Pericardium fibroblast (primary cell): ENCODE data around the gene KRTAP12-4. TPM values are rescaled to one million over a fixed set of nuclear protein-coding genes. Genes with fewer than 3 reads are reported as not detected.

Experiments
- total RNA-seq: library from RNA; depleted of rRNA; stranded (reverse); fragments of >200 nt; gene quantifications from 2 replicates; pipeline ENCODE4 v1.2.3, GENCODE V29; 2015

KRTAP12-4 gene
- total RNA-seq, result not detected in 2 replicates

GRCh38 chr21:44654576-44655175 lies at the start of gene KRTAP12-4:
Gene KRTAP12-4 (minus strand): TSS chr21:44654659. CDS start chr21:44654614, 45 bp downstream.

DNA sequence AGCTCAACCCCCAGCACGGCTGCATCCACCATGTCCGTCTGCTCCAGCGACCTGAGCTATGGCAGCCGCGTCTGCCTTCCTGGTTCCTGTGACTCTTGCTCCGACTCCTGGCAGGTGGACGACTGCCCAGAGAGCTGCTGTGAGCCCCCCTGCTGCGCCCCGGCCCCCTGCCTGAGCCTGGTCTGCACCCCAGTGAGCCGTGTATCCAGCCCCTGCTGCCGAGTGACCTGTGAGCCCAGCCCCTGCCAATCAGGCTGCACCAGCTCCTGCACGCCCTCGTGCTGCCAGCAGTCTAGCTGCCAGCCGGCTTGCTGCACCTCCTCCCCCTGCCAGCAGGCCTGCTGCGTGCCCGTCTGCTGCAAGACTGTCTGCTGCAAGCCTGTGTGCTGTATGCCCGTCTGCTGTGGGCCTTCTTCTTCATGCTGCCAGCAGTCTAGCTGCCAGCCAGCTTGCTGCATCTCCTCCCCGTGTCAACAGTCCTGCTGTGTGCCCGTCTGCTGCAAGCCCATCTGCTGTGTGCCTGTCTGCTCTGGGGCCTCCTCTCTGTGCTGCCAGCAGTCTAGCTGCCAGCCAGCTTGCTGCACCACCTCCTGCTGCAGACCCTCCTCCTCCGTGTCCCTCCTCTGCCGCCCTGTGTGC lies 42.8 kb upstream of the KRTAP12-4 start, which contains the start of gene KRTAP10-12:
TSS of gene KRTAP10-12 (plus strand) at position 1 of the 639 bp plus-strand sequence. CDS start at position 31, 30 bp downstream.

DNA sequence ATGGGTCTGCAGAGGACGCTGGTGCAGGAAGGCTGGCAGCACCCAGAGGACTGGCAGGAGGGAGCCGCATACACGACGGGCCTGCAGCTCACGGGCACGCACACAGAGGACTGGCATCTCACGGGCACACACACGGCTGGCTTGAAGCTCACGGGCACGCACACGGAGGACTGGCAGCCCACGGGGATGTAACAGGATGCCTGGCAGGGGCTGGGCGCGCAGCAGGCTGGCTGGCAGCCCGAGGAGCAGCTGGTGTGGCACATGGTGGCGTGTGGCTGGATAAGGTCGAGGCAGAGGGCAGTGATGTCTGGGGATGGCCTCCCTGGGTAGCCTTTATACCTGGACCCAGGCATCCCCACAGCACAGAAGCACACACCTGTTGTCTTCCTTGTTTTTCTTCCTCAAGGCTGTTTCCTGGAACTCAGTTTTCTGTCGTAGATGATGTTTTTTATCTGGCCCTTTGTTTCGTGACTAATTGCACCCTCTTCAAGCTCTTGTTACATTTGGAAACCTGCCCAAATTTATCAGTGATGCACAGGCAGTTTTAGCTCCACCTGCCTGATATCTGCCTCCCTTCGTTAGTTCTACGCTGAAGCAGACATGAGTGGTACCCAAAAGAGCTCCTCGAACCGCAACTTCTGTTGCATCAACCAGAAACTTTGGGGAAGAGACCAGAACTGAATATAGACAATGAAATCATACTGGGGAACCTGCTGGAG lies 27.6 kb upstream of the KRTAP12-4 start, which contains the start of gene KRTAP12-1:
TSS of gene KRTAP12-1 (minus strand) at position 303 of the 719 bp plus-strand sequence. CDS start at position 263, 40 bp downstream.

GRCh38 chr21:44666401-44667320 lies 12.2 kb upstream of the KRTAP12-4 start, which contains the start of gene KRTAP12-2:
Gene KRTAP12-2 (minus strand): TSS chr21:44666927. CDS start chr21:44666886, 41 bp downstream.

GRCh38 chr21:44657635-44658540 lies 3.4 kb upstream of the KRTAP12-4 start, which contains the start of gene KRTAP12-3:
Gene KRTAP12-3 (plus strand): TSS chr21:44657932. CDS start chr21:44657980, 48 bp downstream.

GRCh38 chr21:44646366-44647221 lies 7.9 kb downstream of the KRTAP12-4 start, which contains the start of gene KRTAP10-11:
Gene KRTAP10-11 (plus strand): TSS chr21:44646414. CDS start chr21:44646459, 45 bp downstream.

GRCh38 chr21:44637018-44637850 lies 17.2 kb downstream of the KRTAP12-4 start, which contains the start of gene KRTAP10-10:
Gene KRTAP10-10 (plus strand): TSS chr21:44637356. CDS start chr21:44637418, 62 bp downstream.

DNA sequence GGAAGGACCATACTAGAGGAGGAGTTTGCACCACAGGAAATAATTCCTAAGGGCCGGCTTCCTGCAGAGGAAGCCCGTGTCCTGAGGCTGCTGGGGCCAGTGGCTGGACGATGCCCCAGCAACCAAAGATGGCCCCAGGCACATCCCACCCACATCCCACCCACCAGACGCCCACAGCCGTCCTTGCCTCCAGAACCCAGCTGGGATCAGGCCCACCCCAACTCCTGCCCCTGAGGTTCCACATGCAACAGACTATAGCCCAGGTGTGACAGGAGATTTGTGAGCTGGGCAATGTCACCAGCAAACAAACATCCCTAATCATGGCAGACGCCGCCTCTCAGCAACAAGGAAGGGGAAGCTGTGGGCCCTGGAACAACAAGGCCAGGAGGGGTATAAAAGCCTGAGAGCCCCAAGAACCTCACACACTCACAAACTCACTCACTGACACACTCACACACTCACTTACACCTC lies 27.8 kb downstream of the KRTAP12-4 start, which contains the start of gene KRTAP10-9:
TSS of gene KRTAP10-9 (plus strand) at position 421 of the 471 bp plus-strand sequence. CDS start 79 bp downstream, outside the sequence.

GRCh38 chr21:44612029-44612486 lies 42.4 kb downstream of the KRTAP12-4 start, which contains the start of gene KRTAP10-8:
Gene KRTAP10-8 (plus strand): TSS chr21:44612079. CDS start chr21:44612101, 22 bp downstream.

Other genes starting within 250 kb of the KRTAP12-4 start
- 3.0 and 3.5 TPM in 2 replicates for gene LRRC3, start 199.1 kb downstream of the KRTAP12-4 start, total RNA-seq
- gene KRTAP10-1, start 114.5 kb downstream of the KRTAP12-4 start, total RNA-seq, result not detected in 2 replicates
- gene KRTAP10-2, start 103.2 kb downstream of the KRTAP12-4 start, total RNA-seq, result not detected in 2 replicates
- gene KRTAP10-3, start 95.9 kb downstream of the KRTAP12-4 start, total RNA-seq, result not detected in 2 replicates
- gene KRTAP10-4, start 80.9 kb downstream of the KRTAP12-4 start, total RNA-seq, result not detected in 2 replicates
- gene KRTAP10-5, start 74.1 kb downstream of the KRTAP12-4 start, total RNA-seq, result not detected in 2 replicates
- gene KRTAP10-6, start 62.2 kb downstream of the KRTAP12-4 start, total RNA-seq, result not detected in 2 replicates
- not detected in 2 replicates for gene KRTAP10-7, start 54.1 kb downstream of the KRTAP12-4 start, total RNA-seq
- gene KRTAP10-8, start 42.6 kb downstream of the KRTAP12-4 start, total RNA-seq, result not detected in 2 replicates
- gene KRTAP10-9, start 27.6 kb downstream of the KRTAP12-4 start, total RNA-seq, result not detected in 2 replicates
- not detected in 2 replicates for gene KRTAP10-10, start 17.3 kb downstream of the KRTAP12-4 start, total RNA-seq
- not detected in 2 replicates for gene KRTAP10-11, start 8.2 kb downstream of the KRTAP12-4 start, total RNA-seq
- not detected in 2 replicates for gene KRTAP12-3, start 3.3 kb upstream of the KRTAP12-4 start, total RNA-seq
- not detected in 2 replicates for gene KRTAP12-2, start 12.3 kb upstream of the KRTAP12-4 start, total RNA-seq
- gene KRTAP12-1, start 27.5 kb upstream of the KRTAP12-4 start, total RNA-seq, result not detected in 2 replicates
- not detected in 2 replicates for gene KRTAP10-12, start 42.5 kb upstream of the KRTAP12-4 start, total RNA-seq
- not detected in 2 replicates for gene TSPEAR, start 56.9 kb upstream of the KRTAP12-4 start, total RNA-seq
- 35.5 and 37.3 TPM in 2 replicates for gene UBE2G2, start 147.2 kb upstream of the KRTAP12-4 start, total RNA-seq
- 54.7 and 66.2 TPM in 2 replicates for gene SUMO3, start 163.4 kb upstream of the KRTAP12-4 start, total RNA-seq
- gene PTTG1IP, start 219.0 kb upstream of the KRTAP12-4 start, total RNA-seq, result 276 and 321 TPM in 2 replicates